GM19455 (cell line): ENCODE measurements around the gene C20orf144.
A peak's percentile ranks its signal among the peaks of the same experiment; 100 is the strongest.

Experiments used
- ATAC-seq: cut with Tn5 transposase; IDR thresholded peaks from one replicate; pipeline ENCODE4 v1.9.1; 2021; ENCODE audit not compliant: unreplicated experiment

The C20orf144 gene

DNA sequence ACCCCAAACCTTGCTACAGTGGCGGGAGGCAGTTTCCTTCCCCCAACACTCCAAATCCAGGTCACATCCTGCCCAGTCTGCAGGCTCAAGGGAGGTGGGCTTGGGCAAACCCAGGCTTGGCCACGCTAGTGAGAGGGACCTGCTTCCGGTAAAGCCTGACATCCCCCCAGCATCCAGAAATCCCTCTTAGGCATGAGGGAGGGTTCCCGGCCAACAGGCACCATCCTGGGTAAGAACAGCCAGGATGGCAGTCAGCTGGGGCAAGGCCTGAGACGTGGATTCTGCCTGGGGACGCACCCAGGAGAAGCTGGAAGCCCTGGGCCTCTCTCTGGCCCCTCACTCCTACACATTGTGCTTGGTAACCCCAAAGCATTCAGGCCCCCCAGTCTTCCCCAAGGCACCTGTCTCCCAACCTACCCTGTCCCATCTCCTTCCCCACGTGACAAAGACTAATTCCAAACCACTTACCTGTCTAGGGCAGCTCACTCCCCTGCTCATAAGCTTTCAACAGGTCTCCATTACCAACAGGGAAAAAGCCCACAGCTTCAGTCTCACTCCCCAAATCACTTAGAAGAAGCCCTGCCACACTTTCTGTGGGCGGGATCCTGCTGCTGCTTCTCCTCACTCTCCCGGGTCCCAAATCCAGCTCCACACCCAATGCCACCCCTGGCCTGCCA lies 2.1 kb downstream of the C20orf144 start:
- no peak for ATAC-seq

DNA sequence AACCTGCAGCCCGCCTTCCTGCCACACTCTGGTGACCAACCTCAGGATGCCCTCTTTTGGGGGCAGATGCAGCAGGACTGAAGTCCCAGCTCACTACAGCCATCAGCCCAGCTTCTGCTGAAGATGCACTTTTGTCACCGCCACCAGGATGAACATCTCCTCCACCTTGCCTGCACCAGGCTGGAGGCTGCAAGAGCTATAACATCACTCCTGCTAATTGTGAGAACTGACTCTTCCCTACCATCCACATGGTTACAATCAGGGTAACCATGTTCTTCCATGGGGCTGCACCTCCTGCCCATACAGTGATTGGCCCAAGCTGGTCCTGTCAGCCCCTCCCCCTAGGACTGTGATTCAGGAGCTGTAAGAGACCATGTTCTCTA lies 2.6 kb downstream of the C20orf144 start:
- no peak for ATAC-seq

DNA sequence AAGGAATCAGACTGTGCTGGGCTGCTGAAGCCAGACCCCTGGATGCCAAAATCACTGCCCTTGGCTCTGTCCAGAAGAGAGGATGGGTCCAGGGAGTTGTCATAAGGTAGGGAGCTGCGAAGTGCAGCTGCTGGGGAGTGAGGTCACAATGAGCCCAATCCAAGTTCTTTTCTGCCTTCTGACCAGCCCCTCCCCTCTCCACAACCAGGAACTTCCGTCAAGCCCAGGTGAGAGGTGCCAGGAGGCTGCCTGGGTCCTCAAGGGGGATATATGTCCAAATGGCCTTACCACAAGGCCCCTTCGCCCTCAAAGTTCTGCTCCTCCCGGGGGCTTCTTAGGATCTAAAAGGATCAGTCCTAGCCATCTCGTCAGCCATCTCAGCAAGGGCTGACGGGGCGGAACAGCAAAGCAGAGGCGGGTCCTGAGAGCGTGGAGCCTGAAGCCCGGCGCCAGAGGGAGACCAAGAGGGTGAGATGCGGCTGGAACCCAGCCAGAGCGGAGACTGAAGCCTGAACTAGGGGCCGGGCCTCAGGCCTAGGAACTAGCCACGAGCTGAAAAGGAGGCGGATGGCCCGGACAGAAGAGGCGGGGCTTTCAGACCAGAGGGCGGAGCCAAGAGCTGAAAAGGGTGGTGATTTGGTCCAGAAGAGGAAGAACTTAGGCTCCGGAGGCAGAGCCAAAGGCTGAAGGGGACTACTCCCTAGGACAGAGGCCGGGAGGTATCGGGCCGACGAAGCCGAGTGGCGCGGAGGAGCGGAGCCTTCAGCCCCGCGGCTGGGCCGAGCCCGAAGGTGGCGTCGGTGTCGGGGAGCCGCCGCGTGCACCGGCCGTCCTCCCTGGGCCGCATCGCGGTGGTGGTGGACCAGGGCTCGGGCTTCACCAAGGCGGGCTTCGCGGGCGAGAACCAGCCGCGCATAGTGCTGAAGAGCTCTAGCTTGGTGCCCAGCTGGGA lies 4.4 kb downstream of the C20orf144 start, which contains the start of gene ACTL10:
ACTL10 (plus strand) TSS at position 651 of the 952 bp plus-strand sequence. CDS start 555 bp downstream, outside the sequence.
- peak; percentile 64 for ATAC-seq

GRCh38 chr20:33667245-33667675 lies 5.1 kb downstream of the C20orf144 start:
- ATAC-seq: peak; percentile 7

DNA sequence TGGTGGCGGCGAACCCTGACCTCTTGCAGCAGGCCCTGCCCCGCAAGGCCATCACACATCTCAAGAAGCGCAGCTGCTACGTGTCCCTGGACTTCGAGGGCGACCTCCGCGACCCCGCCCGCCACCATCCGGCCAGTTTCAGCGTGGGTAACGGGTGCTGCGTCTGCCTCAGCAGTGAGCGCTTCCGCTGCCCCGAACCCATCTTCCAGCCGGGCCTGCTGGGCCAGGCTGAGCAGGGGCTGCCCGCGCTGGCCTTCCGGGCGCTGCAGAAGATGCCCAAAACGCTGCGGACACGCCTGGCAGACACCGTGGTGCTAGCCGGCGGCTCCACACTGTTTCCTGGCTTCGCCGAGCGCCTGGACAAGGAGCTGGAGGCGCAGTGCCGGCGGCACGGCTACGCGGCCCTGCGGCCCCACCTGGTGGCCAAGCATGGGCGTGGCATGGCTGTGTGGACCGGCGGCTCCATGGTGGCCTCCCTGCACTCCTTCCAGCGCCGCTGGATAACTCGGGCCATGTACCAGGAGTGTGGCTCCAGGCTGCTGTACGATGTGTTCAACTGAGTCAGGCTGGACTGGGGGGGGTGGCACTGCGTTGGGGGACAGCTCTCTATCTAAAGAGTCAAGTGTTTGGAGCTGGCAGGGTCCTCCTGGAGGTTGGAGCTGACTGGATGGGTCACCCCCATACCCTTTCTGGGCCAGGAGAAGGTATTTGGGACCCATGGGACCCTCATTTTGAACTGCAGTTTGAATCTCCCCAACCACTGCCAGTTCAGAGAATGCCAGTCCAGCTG lies 5.7 kb downstream of the C20orf144 start:
- peak; percentile 36 for ATAC-seq

DNA sequence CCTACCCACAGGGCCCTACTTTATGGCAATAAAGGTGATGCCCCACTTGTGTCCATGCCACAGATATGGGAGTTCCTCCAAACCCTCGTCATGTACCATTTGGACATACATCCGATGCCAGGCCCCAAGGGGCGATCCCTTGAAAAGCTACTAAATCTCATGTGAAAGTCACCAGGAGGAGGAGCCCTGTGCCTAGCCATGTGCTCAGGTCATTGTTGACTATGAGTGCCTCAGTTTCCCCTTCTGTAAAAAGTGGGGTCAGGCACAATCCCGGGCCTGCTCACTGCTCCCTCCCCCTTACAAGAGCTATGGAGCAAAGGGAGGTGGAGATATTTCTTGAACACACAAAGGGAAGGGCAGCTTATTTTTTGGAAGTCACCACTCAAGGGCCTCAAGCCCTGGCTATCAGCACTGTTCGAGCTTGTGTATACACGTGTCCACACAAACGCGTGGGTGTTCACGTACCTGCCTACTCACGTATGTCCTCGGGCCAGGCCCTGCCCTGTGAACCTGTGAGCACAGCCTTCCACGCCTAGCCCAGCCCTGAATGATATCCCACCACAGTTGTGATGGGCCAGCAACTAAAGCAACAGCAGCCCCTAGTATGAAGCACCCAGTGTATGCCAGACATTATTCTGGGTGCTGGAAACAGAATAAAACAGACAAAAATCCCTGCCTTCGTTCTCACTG lies 6.5 kb downstream of the C20orf144 start:
- no peak for ATAC-seq

DNA sequence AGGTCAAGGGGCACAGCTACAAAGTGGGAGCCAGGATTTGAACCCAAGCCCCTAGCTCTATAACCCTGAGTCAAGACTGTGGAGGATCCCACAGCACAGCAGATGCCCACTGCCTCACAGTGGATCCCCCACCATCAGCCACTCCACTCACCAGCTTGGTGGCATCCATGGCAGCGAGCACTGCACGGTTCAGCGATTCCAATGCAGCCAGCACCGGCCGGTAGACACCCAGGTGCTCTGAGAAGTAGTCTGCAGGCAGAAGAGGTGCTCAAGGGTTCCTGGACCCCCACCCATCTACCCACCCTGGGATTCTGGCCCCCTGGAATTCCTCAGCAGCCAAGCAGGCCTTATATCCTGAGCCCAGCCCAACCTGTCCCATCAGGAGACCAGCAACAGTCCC lies 7.1 kb downstream of the C20orf144 start:
- ATAC-seq: no peak

DNA sequence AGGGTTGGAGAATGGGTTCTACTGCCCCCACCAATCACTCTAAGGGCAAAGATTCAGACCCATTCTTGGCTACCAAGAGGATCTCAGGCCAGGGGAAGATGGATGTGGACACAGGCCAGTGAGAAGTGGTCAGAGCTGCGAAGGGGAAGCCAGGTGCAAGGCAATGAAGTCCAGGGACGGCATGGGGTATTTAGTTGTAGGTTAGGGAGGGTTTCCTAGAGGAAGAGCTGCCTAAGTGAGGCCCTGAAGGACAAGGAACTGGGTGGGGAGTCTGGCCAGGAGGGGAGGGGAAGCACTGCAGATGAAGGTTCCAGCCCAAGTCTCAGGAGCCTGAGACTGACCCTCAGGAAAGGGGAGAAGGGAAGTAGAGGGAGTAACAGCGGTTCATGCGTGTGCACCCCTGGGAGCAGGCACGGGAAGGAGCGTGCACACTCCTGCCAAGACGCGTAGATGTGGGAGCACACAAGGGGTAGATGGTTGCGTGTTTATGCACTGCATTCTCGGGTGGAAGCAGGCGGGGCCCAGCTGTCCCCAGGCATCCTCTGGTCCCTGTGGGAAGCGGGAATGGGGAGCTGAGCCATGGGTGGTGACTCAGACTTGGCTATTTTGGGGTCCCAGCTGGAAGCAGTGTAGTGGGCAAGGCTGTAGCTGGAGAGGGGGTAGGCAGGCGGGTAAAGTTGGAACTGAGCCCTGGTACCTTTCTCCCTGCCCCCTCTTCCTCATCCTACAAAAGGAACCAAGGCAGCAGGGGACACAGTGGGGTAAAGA lies 7.9 kb downstream of the C20orf144 start:
- ATAC-seq: no peak

GRCh38 chr20:33670715-33671499 lies 8.8 kb downstream of the C20orf144 start:
- no peak for ATAC-seq

DNA sequence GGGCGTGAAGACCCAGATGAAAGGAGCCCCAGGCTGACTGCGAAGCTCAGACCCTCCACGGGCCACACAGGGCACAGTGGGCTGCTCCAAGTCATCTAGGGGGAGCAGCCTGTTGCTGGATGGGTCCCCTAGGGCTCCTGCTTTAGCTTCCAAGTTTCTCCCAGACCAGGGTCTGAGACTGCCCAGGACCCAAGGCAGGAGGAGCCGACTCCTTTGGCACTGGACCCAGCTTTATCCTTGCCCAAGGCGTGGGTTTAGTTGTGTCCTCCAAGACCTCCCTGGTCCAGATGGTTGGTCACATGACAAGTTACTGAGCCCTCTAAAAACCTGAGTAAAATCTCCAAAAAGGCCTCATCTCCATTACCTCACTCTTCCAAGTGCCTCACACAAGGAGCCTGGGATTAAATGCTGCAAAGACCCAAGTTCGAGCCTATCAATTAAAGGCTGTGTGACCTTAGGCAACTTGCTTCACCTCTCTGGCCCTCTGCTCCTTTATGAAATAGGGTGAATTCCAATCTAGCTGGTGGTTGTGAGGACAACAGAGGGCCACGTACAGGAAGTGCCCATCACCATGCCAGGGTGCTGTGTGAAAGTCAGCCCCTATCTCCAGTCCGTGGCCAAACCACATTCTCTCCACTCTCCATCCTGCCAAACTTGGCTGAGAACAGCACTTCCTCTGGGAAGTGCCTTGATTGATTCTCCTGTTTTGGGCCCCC lies 9.6 kb downstream of the C20orf144 start:
- no peak for ATAC-seq

GRCh38 chr20:33672426-33673113 lies 10.4 kb downstream of the C20orf144 start:
- ATAC-seq: no peak

- ATAC-seq: no peak
Observed at GRCh38 chr20:33673114-33673409, 10.9 kb downstream of the C20orf144 start.

DNA sequence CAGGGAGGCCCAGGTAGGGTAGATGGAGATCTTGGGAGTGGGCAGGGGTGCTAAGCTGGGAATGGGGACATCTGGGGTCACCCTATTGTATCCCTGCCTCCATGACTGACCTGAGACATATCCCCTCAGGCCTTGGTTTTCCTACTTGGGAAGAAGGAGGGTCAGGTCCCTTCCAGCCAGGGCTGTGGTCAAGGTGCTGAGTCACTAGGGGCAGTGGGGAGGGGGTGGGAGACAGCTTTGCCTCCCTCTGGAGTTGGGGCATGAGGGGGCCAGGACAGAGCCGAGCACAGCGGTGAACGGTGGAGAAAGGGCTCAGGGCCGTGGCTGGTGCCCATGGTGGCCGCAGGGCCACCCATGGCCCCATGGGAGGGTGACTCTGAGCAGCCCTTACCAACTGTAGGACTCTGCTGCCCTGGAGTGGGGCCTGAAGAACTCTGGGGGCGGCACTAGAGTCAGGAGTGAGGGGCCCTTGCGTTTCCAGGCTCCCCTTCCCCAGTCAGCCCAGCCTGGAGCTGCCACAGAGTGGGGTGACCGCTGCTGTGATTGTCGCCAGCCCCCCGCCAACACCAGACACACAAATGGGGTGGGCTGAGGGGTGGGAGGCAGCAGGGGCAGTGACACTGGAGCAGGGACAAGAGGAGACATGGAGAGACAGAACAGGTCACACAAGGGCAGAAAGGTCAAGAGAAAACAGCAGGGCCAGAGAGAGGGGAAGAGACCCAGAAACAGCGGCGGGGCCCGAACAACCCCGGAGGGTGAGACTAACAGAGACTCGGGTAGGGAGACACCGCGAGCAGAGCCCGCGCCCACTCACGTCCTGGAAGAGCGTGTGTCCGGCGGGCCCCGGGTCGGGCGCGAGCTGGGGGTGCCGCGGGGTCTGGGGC lies 11.5 kb downstream of the C20orf144 start:
- ATAC-seq: no peak

- no peak for ATAC-seq
Observed at GRCh38 chr20:33674294-33675135, 12.4 kb downstream of the C20orf144 start, which contains the start of gene NECAB3. TSS of gene NECAB3 (minus strand) at chr20:33674428. CDS start at chr20:33674352, 76 bp downstream.

DNA sequence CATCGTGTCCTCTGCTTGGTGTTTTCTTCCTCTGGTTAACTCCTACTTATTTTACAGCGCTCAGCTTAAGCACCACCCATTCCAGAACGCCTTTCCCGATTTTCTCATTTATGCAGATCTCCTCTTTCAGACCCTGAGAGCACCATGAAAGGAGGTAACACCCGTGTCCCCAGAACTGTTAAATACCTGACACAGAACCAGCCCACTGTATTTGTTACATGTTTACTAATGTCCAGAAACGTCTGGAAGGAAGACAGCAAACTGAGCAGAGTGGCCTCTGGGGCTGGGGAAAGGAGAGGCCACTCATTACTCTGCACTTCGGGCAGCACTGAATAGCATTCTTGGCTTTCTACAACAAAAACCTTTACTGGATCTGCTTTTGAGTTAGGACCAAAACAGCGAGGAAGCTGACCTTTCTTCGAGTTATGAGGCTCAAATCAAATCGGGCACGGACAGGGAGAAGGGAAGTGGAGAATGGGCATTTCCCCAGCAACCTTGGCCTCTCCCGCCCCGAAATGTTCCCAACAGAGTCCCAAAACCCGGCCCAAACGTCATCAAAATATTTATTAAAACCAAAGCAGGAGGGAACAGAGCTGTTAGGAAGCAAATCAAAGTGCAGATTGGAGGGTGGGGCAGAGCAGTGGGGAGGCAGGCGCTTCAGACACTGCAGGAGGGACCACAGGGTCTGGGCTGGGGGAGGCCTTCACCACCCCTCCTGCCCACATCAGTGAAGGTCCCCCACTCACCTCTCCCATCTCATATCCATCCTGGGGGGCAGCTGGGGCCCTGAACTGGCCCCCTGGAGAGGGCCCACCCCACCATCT lies 13.2 kb downstream of the C20orf144 start:
- no peak for ATAC-seq
